Hindlimb muscle (tissue), 1 donor: Measurements from ENCODE around the gene MAN2B2. TPM values are rescaled to one million over a fixed set of nuclear protein-coding genes. Genes with fewer than 3 reads are reported as not detected.

Source experiments
- polyA plus RNA-seq: library from polyadenylated mRNA; unstranded; fragments of 120-200 nt; gene quantifications from one replicate; pipeline ENCODE4 v1.2.1, GENCODE V29; 2013; ENCODE audit not compliant: insufficient read length

MAN2B2 gene
- polyA plus RNA-seq, 1 donor: 8.9 TPM

Other genes with a start within 250 kb of the MAN2B2 start
- gene PPP2R2C, start 102.6 kb upstream of the MAN2B2 start, polyA plus RNA-seq: 0.45 TPM
- 227 TPM for gene MRFAP1, start 65.5 kb downstream of the MAN2B2 start, polyA plus RNA-seq
- gene S100P, start 118.7 kb downstream of the MAN2B2 start, polyA plus RNA-seq: 1.8 TPM
- gene MRFAP1L1, start 134.7 kb downstream of the MAN2B2 start, polyA plus RNA-seq: 49.7 TPM
- gene BLOC1S4, start 141.0 kb downstream of the MAN2B2 start, polyA plus RNA-seq: 8.5 TPM
- 17.2 TPM for gene KIAA0232, start 207.5 kb downstream of the MAN2B2 start, polyA plus RNA-seq